A549 (cell line): Measurements from ENCODE around the gene KLHL35.

Experiments
- CEBPB ChIP-seq, 2 experiments: fragments of >200 bp in 1 of 2; sonication (Bioruptor Twin) in 1 of 2; formaldehyde crosslinking in 1 of 2; IDR thresholded peaks; 2 replicates each; pipeline ENCODE4 v1.6.1; 2012 to 2016
- CHD4 ChIP-seq: fragments of 200-600 bp; sonication (generic); IDR thresholded peaks from 2 replicates; pipeline ENCODE4 v1.6.1; 2016; ENCODE audit warnings: antibody characterized with exemption, mild to moderate bottlenecking, borderline replicate concordance
- RNF2 ChIP-seq: fragments of 200-600 bp; sonication (generic); IDR thresholded peaks from 2 replicates; pipeline ENCODE4 v1.6.1; 2016; ENCODE audit warnings: low read depth, mild to moderate bottlenecking, antibody characterized with exemption, moderate library complexity, borderline replicate concordance

DNA sequence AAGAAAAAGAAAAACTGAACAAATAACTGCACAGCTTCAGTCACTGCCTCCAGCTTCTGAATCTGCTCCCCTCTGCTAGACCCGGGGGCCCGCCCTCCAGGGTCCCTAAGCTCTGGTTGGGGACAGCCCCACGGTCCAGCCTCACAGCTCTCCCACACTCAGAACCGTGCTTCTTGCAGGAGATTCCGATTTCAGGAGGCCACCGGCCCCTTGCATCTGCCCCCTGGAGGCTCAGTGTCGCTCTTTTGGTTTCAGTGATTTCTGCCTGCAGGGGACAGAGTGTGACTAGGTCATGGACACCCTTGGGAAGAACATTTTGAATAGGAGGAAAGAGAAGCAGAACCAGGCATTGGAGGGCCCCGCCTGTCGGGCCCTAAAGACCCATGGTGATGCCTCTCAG, 56.8 kb downstream of the KLHL35 start:
- no peak for TF ChIP-seq RNF2
- no peak for TF ChIP-seq CEBPB (IDR thresholded peaks at IDR 0.05)
- TF ChIP-seq CHD4 = no peak
